Measurements from ENCODE around the gene DSP.

Gene DSP

DNA sequence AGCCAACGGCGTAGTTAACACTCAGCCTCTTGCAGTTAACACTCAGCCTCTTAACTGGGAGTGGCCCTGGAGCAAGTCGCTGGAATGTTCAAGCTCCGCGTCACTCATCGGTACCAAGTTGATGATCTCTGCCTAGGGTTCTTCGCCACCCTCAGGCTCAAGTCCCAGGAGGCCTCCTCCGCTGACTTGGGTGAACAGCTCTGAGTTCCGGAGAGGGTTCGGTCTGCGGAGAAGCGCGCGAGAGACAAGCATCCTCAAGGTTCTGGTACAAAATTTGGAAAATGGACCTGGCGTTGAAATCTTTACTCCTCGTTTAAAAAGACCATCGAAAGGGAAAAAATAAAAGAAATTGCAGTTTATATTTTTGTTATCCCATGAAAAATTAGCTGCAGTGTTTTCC lies 876 bp upstream of the DSP start:
- no peak for DNase-seq

DNA sequence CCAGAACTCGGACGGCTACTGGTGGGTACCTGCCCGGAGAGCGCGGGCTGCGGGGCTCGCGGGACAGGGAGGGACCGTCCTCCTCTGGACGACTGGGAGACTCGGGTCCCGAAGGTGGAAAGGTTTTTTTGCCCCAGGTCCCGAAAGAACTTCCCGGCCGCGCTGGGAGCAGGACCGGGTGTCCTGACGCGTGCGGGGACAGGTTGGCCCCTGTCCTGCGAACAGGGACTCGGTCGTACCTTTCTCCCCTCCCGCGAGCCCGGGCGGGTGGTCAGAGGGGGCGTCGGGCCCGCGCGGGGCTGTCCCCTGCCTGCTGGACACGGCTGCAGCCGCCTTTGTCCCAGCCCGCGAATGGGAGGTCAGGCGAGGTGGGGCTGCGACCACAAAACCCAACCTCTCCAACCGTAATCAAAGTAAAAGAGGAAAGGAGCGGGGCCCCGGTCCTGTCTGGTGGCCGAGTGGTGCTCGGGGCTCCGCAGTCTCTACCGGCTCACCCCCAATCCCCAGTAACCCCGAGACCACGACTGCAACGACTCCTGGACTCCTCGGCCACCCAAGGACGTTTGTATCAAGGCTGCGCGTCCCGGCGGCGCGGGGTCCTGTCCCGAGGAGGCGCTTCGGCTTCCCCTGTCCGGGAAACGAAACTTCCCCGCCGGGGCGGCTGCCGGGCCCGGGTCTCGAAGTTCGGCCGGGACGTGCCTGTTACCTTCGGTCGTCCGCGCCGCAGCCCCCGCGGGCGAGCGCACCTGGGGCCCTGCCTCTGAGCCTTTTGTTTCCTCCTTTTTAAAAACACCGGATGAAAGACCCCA lies 798 bp downstream of the DSP start:
- no peak for DNase-seq

DNA sequence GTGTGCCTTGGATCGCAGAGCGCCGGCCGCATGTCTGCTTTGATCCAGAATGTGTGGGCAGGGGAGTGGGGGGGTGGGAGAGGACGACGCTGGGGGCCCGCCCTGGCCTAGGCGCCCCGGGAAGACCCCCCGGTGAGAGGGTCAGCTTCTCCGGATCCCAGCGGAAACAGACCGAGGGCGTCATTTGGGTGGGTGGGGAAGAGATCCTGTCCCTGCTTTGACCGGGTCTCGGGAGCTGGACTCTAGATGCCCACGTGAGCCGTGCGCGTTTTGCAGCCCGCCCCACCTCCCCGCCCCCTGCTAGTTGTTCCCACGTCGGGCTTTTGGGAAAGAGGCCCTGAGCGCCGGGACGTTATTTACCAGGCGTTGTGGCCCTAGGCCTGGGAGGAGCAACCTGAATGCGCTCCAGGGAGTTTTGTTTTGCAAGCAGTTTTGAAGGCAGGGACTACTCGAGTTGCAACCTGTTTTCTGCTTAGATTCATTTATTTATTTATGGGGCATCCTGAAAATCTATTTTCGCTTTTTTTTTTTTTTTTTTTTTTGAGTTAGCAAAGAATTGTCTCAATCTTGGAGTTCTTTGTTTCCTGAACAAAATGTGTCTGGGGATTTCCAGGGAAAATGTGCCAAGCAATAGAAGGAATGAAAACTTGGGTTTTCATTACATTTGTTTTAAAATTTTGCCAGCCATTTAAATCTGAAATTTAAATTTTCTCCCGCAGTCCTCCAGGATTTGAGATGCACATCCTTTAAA lies 1.6 kb downstream of the DSP start:
- DNase-seq, result no peak

DNA sequence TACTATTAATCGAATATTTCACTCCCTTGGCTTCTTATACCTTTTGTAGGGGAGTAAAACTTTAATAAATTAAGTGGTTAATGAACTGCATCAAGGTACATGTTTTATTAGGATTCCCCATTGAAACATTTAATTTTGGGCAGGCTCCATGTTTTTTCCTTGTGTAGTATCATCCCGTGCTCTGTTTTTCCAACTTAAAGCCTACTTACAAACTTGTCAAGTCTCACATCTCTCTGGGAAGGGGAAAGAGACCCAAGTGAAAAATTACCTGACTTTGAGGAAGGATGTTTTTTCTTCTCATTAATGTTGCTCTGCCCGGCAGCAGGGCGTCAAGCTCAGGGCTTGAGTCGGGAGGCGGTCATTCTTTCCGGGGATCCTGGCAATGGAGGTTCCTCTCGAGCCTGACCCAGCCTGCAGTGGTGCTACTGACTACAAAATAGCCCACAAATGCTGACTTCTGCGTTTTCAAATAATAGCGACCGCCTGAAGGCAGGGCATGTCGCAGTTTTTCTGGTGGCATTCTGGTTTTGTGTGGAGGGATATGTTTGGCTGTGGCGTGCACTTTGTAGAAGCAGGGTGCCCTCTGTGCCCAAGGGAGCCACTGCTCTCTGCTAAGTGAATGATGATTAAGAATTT lies 2.4 kb downstream of the DSP start:
- no peak for DNase-seq

DNA sequence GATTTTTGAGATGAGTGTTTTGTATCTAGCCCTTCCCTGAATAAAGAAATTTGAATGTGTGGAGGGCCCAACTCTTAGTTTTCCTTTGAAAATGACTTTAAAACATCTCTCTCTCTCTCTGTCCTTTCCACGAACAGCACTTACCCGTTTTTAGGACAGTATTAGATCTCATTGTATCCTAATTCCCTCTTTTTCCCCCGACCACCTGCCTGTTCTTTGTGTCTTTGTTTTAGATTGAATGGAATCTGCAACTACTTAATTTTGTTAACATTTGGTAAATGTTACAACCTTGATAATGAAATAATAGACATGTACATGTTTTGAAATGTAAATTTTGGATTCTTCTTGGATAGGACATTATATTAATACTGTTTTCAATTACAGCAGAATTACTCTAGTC lies 3.1 kb downstream of the DSP start:
- no peak for DNase-seq

DNA sequence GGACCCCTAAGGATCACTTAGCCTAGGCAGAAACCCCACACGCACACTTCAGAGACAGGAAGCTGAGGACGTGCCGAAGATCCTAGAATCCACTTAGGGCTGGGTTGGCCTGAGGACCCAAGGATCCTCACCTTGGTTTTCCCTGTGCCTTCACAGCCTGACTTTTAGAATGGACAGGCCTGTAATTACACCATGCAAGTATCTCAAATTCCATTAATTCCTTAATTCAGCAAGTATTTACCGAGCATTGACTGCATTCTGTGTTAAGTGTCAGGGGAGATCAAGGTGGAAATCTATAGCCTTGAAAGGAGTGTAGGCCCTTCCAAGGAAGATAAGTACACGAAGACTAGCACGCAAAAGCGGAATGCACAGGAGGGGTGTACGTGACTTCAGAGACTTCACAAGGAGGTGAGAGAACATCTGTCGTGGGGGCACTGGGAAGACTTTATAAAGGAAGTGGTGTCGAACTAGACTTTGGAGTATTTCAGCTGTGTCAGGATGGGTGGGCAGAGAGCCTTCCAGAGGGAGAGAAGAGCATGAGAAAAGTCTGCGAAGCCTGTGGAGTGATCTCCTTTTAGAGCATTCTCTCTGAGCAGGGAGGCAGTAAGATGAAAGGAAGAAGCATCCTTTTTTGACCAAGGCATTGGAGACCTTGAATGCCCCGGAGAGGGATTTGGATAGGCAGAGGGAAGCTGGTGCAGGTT lies 4.0 kb downstream of the DSP start:
- DNase-seq, result no peak

DNA sequence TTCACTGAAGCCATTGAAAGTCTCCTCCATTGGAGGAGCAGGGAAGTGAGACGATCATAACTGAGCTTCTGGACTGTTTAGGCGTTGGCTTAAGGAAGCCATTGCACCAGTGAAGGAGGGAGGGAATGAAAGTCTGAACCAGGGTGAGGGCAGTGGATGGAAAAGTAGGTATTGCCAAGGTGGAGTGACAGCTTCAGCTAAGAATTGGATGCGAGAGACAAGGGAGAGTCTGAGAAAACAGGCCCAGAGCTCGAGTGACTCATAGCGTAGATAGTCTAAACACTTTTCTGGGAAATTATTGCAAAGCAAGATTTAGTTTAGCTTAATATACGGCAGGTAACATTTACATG lies 4.5 kb downstream of the DSP start:
- no peak for DNase-seq

DNA sequence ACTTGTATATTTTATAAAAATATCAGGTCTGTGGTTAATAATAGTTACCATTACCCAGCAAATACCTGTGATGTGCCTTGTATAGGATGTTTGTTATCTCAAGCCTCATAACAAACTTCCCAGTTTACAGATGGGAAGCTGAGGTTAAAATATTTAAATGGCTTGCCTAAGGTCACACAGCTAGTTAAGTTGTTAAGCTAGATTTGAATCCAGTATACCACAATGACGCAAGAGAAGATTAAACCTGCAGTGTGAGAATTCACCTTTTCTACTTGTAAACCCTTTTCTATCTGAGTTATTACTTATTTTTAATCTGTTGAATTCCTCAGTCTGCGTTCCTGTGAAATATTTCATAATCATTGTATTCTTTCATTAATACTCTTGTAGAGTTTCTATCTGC lies 4.9 kb downstream of the DSP start:
- no peak for DNase-seq

DNA sequence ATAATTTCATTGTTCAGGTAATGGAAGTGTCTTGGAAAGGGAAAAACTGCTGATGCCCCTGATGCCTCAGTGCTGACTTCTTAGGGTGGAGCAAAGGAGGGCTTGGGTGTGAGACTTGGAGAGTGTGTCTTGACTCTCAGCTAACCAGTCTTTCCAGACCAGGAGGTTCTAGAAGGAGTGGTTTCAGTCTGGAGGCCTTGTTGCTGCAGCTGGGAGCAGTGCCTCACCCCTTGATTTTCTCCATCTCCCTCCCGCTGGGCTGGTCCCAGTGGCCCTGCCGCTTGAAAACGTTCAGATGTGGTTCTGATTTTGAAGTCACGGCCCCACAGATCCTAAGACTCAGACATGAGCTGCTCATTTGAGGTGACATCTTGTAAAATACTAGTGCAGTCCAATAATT lies 5.4 kb downstream of the DSP start:
- DNase-seq, result no peak

DNA sequence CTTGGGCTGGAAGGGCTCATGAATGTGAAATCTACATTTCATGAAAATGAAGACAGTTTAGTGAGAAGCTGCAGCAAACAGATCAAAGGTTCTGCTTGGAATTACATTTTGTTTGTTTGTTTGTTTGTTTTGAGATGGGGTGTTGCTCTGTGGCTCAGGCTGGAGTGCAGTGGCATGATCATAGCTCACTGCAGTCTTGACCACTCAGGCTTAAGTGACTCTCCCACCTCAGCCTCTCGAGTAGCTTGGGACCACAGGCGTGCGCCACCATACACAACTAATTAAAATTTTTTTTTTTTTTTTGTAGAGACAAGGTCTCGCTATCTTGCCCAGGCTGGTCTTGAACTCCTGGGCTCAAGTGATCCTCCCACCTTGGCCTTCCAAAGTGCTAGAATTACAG lies 5.8 kb downstream of the DSP start:
- DNase-seq, result no peak

DNA sequence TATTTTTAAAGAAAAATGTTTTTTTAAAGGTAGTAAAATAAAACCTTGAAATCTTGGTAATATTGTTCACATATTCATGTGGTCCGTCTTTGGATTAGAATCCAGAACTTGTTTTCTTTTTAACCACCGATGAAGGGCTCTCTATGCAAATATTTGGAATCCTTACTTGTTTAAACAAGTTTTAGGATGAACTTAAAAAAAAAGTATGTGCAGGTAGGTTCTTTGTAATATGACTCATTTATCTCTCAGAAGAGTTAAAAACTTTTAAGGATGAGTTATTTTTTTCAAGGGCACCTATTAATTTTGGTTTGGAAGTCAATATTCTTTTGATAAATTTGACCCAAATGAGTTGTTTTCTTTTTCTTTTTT lies 8.9 kb downstream of the DSP start:
- no peak for DNase-seq

DNA sequence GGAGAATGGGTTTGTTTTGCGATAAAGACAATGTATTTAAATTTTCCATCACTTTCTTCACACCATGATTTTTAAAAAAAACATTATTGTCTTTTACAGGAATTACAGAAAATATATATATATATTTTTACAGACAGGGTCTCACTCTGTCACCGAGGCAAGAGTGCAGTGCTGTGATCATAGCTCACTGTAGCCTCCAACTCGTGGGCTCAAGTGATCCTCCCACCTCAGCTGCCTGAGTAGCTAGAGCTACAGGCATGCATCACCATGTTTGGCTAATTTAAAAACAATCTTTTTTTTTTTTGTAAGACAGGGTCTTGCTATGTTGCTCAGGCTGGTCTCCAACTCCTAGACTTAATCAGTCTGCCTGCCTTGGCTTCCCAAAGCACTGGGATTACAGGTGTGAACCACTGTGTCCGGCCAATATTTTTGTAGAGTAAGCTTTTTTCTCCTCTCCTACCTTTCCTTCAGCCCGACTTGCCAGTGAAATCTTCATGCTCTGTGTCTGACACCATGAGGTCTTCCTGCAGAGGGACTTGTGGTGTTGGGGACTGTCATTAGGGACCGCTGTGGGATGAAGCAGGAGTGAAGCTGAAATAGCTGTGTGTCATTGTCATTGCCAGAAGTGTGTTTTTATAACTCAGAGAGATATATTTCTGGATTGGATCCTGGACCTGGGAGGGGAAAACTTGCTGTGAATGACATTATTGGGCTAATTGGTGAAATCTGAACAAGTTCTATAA lies 13.2 kb downstream of the DSP start:
- DNase-seq, result no peak

DNA sequence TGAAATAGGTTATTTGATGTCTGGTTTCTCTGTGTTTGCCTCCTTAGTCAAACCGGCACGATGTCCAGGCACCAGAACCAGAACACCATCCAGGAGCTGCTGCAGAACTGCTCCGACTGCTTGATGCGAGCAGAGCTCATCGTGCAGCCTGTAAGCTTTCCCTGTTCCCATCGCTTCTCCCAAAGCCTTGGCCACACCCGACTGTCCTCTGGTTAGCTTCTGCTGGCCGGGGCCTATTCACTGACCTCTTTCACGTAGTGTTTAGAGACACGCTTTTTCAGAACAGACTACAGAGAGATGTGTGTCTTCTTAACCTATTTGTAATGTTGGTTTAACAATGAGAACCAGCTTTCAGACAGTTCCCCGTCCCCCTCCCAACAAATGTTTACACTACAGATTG lies 14.2 kb downstream of the DSP start:
- DNase-seq, result no peak

DNA sequence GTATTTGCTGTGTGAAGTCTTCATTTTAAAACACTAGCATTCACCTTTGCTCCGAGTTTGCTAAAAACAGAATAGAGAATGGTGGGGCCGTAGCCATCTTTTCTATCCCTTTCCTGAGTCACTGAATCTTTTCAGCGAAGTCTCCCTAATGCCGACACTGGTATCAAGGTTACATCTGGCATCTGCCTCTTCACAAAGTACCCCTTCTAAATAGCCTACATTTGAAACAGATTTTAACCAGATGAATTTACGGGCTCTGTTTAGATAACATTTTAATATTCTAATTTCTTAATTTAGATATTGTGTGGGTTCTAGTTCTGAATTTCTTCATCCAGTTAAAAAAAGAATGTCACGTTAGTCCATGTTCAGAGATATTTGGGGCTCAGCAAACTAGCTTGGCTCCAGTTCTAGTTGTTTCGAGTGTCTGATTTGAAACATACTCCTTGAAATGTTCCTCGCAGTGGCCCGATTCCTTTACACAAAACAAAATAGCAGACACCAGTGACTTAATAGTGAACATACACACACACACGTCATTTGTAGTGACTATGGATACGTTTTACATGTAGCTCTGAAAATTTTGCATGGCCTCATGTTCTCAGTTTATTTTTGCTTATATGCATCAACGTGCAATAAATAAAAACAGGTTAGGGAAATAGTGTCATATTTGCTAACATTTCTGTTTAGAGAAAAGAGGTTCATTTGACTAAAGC lies 15.1 kb downstream of the DSP start:
- no peak for DNase-seq

DNA sequence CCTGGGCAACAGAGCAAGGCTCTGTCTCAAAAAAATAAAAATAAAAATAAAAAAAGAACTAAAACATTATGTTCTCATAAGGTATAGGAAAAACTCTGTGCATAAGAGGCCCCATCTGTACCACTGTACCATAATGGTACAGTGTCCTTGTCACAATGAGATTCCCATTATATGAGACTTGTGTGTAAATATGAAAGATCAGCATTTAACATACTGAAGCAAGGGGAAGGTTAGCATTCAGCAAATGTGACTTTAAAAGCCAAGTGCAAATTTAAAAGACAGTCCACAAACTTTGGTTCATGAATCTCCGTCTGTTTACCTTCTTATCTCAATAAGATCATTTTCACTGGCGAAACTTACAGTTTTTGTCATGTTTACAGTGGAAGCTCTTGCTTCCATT lies 16.2 kb downstream of the DSP start:
- no peak for DNase-seq

DNA sequence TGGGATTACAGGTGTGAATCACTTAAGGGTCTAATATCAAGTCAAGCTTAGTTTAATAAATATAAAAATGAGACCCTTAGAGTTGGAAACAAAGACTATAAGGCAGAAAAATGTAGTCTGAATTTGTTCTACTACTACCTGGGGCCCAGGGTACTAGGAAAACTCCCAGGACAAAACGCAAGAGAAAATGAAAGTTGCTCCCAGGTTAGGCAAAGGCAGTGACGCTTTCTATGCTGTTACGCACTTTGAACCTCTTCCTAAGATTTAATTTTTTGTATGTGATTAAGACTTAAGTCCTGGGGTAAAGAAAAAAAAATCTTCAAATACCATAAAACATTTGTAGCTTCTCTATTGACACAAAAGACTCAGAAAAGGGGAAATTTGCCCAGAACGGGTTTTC lies 17.3 kb downstream of the DSP start:
- DNase-seq, result no peak

DNA sequence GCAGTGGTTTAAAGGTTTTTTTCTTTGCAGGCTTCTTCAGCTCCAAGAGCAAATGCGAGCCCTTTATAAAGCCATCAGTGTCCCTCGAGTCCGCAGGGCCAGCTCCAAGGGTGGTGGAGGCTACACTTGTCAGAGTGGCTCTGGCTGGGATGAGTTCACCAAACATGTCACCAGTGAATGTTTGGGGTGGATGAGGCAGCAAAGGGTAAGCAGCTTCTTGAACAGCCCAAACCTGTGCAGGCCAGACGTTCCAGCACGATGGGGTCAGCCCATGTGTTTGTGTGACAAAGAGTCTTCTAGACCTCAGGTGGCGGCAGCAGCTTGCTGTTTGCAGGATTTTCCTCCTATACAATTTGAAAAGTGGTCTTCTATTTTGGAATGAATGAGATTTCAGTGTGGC lies 17.7 kb downstream of the DSP start:
- DNase-seq, result no peak

DNA sequence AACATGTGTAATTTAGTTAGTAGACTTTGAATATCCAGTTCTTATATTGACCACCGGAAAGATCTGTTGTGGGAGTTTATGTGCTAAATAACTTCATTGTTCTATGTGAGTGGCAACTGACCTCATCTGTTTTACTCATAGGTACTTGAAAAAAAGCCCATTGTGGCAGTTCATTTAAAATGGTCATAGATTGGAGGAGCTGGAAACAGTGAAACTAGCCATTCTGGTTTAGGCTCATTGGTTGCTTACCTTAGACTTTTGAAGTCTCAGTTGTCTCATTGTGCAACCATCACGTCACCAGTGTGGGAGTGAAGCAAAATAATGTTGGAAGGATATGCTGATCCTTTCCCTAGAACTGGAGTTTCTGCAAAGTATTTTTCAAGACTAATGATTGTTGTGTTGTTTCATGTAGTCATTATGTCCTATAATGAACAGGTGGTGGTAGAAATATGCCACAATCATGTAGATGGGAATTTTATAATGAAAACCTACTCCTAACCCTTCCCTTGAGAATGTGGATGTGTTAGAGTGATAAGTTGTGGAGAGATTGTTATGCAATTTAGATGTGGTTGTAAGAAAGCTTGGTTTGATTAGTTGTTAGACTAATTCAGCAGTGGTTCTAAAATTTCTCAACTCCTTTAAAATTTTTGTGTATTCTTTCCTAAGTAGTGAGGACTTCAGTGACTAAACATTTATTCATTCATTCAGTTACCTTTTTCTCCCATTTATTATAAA lies 18.3 kb downstream of the DSP start:
- no peak for DNase-seq

DNA sequence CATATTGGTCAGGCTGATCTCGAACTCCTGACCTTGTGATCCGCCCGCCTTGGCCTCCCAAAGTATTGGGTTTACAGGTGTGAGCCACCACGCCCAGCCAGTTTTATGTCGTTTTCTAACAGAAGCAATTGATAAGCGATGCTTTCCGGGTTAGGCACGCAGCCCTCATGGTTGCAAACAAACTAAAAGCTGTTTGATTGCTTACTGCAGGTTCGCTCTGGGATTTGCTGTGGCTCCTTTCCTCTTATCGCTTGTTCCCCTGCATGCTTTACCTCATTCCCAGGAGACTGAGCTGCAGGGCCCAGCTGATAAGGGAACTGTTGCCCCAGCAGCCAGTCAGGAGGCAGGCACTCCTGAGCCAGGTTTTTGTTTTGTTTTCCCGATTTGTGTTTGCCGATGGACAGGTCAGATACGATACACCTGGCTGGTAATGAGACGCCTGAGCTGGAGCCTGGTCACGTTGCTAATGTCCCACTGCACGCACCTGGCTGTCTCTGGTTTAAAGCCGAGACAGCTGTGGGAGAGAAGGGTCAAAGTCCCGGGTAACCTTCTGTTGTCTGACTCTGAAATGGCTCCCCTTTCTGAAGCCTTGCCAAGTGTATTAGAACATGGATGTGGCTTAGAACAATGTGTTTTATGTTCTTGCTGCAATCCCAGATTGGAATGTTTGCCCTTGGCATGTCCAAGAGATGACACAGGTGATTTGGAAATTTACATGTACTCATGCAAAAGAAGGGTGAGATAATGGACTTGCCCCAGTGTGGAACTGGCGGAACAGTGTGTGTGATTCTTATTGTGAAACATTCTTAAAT lies 19.9 kb downstream of the DSP start:
- no peak for DNase-seq

DNA sequence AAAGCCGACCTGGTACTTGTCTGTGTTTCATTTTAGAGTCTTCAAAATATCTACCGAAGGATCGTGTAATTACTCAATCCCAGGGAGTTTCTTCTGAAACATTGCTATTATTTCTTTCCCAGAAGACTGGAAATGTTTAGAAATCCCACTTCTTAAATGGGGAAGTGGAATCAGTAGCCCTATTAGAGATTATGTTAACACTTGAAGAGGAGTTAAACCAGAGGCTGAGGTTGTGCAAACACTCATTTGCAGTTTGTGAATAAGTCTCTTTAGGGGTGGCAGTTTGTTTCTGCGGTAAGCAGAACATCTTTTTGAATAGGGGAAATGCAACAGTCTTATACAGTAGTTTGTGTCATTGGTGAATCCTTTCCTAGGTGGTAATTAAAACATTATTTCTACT lies 21.3 kb downstream of the DSP start:
- DNase-seq, result no peak

DNA sequence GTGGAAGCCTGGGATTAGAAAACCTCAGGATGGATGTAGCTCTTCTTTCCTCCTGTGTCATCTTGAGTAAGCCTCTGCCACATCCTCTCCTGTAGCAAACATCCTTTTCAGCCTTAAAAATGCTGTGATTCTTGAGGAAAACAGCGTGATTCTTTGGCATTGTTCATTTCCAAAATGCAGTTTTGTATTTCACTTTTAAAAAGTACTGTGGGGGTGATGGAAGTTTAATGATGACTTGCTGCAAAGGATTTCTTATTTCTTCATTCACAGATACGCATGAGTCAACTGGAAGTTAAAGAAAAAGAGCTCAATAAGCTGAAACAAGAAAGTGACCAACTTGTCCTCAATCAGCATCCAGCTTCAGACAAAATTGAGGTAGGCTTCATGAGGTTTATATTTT lies 24.6 kb downstream of the DSP start:
- no peak for DNase-seq
